Epithelial cell of proximal tubule (primary cell): ENCODE measurements around the gene GYS1. TPM values are rescaled to one million over a fixed set of nuclear protein-coding genes. Genes with fewer than 3 reads are reported as not detected.

Experiments used
- DNase-seq: peaks from one replicate; pipeline ENCODE4 v3.0.0-alpha.2; 2011; ENCODE audit warnings: low read depth
- H3K4me3 ChIP-seq: 2 replicates; pipeline ENCODE4 v1.5.1; 2011; ENCODE audit warnings: low read depth, mild to moderate bottlenecking, low read length
- total RNA-seq: library from RNA; depleted of rRNA; stranded (reverse); fragments of >200 nt; gene quantifications from 2 replicates; pipeline ENCODE4 v1.2.3, GENCODE V29; 2015
- TF ChIP-seq, protein P1 (sequence below): conservative IDR thresholded peaks from 2 replicates; pipeline ENCODE4 v1.5.1; 2012; ENCODE audit warnings: low read depth, mild to moderate bottlenecking, low read length

The GYS1 gene
- total RNA-seq, 1 donor from 2014 or later, result 42.4 TPM

DNA sequence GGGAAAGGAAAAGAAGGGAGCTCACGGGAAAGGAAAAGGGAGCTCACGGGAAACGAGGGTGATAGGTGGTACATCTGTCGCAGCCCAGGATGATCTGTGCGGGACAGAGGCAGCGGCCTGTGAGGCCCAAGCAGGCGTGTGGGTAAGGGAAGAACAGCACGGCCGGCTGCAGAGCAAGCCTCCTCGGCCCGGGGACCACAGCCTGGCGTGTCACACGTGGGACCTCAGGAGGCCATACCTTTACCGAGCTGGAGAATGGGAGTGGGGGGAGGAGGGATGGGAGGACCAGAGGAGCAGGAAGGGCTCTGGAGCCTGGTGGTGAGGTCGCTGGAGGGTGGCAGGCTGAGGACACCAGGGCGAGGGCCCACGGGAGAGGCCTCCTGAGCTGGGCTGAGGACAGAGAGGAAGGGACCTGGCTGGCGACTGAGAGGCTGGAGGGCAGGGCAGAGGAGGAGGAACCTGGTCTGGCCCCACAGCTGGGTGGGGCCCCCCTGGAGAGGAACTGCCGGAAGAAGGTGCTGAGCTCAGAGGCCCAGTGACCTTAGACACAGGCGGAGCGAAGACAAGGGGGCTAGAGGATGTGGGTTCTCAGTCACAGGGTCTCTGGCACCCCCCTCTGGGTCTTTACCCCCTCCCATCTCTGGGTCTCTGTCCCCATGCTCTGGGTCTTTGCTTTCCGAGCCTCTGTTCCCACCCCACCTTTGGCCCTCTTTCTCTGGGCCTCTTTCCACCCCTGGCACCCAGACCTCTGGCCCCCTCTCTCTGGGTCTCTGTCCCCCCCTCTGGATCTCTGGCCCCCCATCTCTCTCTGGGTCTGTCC, 30.9 kb downstream of the GYS1 start:
- DNase-seq, result no peak
- H3K4me3 ChIP-seq, result peak overlapping the region; percentile 17
- TF ChIP-seq, protein P1, sequence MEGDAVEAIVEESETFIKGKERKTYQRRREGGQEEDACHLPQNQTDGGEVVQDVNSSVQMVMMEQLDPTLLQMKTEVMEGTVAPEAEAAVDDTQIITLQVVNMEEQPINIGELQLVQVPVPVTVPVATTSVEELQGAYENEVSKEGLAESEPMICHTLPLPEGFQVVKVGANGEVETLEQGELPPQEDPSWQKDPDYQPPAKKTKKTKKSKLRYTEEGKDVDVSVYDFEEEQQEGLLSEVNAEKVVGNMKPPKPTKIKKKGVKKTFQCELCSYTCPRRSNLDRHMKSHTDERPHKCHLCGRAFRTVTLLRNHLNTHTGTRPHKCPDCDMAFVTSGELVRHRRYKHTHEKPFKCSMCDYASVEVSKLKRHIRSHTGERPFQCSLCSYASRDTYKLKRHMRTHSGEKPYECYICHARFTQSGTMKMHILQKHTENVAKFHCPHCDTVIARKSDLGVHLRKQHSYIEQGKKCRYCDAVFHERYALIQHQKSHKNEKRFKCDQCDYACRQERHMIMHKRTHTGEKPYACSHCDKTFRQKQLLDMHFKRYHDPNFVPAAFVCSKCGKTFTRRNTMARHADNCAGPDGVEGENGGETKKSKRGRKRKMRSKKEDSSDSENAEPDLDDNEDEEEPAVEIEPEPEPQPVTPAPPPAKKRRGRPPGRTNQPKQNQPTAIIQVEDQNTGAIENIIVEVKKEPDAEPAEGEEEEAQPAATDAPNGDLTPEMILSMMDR, result no peak

DNA sequence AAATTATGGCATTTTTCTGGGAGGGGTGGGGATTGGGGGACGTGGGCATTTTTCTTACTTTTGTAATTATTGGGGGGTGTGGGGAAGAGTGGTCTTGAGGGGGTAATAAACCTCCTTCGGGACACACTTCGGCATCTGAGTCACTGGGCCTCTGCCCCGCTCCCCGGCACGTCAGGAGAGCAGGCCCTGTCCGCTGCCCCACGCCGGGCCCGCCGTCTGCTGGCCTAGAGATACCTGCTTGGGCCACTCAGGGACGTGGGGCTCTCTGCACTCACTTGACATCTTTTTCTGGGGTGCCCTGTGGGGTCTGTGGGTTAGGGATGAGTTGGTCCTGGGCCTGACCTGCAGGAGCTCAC, 31.5 kb downstream of the GYS1 start:
- no peak overlapping the region for H3K4me3 ChIP-seq
- no peak for DNase-seq
- TF ChIP-seq, protein P1, result no peak

DNA sequence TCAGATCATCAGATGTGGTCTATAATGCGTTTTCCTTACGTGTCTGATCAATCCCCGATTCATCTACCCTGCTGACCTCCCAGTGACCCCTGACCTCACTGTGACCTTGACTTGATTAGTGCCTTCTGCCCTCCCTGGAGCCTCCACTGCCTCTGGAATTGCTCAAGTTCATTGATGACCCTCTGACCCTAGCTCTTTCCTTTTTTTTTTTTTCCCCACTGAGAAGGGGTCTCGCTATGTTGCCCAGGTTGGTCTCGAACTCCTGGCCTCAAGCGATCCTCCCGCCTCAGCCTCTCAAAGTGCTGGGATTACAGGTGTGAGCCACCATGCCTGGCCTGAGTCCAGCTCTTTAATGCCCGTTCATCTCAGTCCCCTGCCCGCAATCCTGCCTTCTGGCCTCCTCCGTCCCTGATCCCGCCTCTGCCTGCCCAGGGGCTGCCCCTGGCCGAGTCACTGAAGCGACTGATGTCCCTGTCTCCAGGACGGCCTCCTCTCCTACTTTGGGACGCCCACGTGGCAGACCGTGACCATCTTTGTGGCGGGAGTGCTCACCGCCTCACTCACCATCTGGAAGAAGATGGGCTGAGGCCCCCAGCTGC, 32.0 kb downstream of the GYS1 start:
- TF ChIP-seq, protein P1, result no peak
- DNase-seq, result no peak
- no peak overlapping the region for H3K4me3 ChIP-seq

DNA sequence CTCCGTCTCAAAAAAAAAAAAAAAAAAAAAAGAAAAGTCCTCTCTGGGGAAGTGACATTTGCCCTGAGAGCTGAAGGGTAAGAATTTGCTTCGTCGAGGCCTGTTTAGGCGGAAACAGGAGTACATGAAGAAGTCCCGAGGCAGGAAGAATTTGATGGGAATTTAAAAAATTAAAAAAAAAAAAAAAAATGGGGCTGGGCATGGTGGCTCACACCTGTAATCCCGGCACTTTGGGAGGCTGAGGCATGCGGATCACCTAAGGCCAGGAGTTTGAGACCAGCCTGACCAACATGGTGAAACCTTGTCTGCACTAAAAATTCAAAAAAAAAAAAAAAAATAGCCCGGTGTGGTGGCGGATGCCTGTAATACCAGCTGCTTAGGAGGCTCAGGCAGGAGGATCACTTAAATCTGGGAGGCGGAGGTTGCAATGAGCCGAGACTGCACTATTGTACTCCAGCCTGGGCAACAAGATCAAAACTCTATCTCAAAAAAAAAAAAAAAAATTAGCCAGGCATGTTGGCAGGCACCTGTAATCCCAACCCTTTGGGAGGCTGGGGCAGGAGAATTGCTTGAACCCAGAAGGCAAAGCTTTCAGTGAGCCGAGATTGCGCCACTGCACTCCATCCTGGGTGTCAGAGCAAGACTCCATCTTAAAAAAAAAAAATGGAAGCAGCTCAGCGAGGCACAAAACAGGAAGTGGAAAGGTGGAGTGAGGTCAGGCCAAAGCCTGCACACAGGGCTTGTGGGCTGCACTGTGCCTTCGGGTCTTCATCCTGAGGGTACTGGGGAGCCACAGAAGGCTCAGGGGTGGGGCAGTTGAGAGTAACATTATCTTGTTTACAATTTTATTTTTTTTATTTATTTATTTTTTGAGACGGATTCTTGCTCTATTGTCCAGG, 33.5 kb downstream of the GYS1 start:
- no peak for DNase-seq
- H3K4me3 ChIP-seq, result no peak overlapping the region
- TF ChIP-seq, protein P1, result no peak

DNA sequence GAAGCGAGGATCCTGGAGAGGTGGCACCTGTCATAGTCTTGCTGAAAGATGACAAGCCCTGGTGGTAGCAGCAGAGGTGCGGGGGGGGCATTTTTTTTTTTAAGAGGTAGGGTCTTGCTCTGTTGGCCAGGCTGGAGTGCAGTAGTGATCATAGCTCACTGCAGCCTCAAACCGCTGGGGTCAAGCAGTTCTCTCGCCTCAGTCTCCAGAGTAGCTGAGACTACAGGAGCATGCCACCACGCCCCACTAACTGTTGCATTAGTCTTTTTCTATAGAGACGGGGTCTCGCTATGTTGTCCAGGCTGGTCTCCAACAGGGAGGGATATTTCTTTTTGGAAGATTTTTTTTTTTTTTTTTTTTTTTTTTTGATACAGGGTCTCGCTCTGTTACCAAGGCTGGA, 35.1 kb downstream of the GYS1 start:
- TF ChIP-seq, protein P1, result no peak
- DNase-seq, result no peak
- H3K4me3 ChIP-seq, result no peak overlapping the region

DNA sequence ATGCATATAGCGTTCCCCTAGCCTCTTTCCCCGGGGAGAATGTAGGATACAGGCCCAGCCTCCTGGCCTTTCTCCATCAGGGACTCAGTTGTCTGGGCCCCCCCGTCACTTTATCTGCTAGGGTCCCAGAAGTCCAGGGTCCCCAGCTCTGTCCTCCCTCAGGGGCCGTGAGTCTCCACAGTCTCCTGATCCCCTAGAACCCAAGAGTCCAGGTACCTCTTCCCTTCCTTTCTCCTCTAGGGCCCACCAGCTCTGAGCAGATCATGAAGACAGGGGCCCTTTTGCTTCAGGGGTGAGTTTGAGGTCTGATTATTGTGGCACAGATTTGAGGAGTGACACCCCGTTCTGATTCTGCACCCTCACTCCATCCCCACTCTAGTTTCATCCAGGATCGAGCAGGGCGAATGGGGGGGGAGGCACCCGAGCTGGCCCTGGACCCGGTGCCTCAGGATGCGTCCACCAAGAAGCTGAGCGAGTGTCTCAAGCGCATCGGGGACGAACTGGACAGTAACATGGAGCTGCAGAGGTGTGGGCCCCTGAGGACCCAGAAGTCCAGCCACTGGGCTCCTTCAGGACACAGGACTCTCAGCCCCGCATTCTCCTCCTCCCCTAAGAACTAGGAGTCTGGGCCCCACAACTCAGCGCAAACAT, 37.7 kb downstream of the GYS1 start:
- H3K4me3 ChIP-seq, result peak overlapping the region; percentile 99
- TF ChIP-seq, protein P1, result no peak
- DNase-seq, result no peak
